ENCODE data around the gene IGF1. TPM values are rescaled to one million over a fixed set of nuclear protein-coding genes. Genes with fewer than 3 reads are reported as not detected.

IGF1 gene
- total RNA-seq, 1 donor from 2014 or later, result under 0.01 TPM

DNA sequence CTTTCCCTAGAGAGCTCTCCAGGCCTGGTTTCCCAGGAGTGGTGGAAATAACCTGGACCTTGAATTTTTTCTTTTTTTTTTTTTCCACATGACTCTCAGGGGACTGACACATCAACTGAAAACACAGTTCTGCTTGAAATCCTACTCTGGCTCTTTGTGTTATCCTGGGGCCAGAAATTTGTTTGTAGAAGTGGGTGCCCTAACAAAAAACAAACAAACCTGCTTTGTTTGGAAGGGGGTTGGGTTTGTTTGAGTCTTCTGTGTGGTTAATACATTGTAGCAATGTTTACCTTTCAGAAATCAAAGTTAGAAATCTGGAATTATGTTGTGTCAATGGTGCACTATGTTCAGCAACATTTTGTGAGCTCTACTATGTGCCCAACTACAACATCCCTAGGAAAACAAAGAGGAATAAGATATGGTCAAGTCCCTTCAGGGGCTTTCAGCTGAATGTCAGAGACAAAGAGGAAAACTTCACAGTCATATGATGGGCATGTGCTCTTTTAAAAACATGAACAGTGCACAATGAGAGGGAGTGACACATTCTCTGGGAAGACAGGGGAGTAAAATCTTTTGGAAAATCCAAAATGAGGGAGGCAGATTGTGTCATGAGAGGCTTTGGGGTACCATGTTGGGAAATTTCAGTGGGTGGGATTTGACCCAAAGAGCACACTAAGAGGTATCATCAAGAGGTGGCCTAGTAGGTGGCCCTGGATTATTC, 1.5 kb upstream of the IGF1 start:
- Histone ChIP-seq H3K4me3 (ENCODE audit: low read depth, low read length) (no peak overlapping the region), H3K27me3 (ENCODE audit: control insufficient read depth, insufficient read depth, low read length) (no peaks in the 10 kb centered on the region), H3K36me3 (ENCODE audit: control insufficient read depth, insufficient read depth, low read length) (no peaks in the 10 kb centered on the region)
- TF ChIP-seq, protein P1, sequence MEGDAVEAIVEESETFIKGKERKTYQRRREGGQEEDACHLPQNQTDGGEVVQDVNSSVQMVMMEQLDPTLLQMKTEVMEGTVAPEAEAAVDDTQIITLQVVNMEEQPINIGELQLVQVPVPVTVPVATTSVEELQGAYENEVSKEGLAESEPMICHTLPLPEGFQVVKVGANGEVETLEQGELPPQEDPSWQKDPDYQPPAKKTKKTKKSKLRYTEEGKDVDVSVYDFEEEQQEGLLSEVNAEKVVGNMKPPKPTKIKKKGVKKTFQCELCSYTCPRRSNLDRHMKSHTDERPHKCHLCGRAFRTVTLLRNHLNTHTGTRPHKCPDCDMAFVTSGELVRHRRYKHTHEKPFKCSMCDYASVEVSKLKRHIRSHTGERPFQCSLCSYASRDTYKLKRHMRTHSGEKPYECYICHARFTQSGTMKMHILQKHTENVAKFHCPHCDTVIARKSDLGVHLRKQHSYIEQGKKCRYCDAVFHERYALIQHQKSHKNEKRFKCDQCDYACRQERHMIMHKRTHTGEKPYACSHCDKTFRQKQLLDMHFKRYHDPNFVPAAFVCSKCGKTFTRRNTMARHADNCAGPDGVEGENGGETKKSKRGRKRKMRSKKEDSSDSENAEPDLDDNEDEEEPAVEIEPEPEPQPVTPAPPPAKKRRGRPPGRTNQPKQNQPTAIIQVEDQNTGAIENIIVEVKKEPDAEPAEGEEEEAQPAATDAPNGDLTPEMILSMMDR (IDR thresholded peaks at IDR 0.05; ENCODE audit: insufficient read depth, low read length, poor library complexity, severe bottlenecking), result no peak
- DNase-seq (ENCODE audit: low read depth), result no peak

DNA sequence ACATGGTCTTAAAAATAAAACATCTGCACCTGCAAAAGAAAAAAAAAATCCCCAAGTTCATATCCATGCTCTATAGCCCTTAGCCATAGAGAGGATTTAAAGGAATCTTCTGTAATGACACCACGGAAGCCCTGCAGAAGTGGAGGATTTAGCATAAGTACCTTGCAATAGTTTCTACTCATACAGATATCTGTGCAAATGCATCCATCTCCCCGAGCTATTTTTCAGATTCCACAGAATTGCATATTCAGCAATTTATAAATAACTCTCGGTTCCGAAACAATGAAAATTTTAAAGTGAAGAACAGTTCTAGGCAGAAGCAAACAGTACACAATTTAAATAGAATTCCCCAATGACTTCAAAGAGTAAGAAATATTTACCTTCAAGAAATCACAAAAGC, 424 bp downstream of the IGF1 start:
- TF ChIP-seq, protein P1 (IDR thresholded peaks at IDR 0.05; ENCODE audit: insufficient read depth, low read length, poor library complexity, severe bottlenecking), result no peak
- DNase-seq (ENCODE audit: low read depth), result no peak
- Histone ChIP-seq H3K36me3 (ENCODE audit: control insufficient read depth, insufficient read depth, low read length) (no peaks in the 10 kb centered on the region), H3K27me3 (ENCODE audit: control insufficient read depth, insufficient read depth, low read length) (no peaks in the 10 kb centered on the region), H3K4me3 (ENCODE audit: low read depth, low read length) (no peak overlapping the region)

DNA sequence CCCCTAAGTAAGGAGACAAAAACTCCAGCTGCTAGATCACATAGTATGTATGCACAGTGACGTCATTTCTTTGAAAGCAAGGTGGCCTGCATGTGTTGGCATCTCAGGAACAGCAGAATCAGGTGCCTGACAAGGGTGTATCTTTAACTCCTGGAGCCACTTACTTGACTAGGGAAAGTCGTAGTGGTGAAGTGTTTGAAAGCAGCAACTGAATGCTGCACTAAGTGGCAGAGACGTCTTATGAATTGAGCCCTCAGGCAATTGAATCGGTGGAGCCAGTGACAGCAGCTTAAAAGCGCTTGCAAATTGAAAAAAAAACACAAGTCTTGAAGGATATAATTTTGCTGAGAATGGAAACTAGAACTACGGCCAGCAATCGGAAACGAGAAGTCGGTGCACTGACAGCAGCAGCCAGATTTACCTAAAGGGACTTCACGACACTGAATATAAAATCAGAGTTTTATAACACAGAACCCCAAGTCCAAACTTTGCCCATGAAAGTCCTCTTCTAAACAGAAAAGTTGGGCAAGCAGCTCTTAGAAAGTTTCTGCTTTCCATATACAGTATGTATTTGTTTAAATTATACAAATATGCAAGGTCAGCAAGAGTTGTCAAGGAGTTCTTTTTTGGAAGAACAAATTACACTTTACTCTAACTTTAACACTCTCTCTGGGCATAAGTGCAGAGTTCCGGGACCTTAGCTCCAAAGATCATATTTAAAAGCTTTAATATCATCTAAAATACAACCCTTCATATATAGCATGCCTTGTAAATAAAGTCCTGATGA, 1.1 kb downstream of the IGF1 start:
- Histone ChIP-seq H3K27me3 (ENCODE audit: control insufficient read depth, insufficient read depth, low read length) (no peaks in the 10 kb centered on the region), H3K4me3 (ENCODE audit: low read depth, low read length) (no peak overlapping the region), H3K36me3 (ENCODE audit: control insufficient read depth, insufficient read depth, low read length) (no peaks in the 10 kb centered on the region)
- no peak for DNase-seq (ENCODE audit: low read depth)
- TF ChIP-seq, protein P1 (IDR thresholded peaks at IDR 0.05; ENCODE audit: insufficient read depth, low read length, poor library complexity, severe bottlenecking), result no peak

DNA sequence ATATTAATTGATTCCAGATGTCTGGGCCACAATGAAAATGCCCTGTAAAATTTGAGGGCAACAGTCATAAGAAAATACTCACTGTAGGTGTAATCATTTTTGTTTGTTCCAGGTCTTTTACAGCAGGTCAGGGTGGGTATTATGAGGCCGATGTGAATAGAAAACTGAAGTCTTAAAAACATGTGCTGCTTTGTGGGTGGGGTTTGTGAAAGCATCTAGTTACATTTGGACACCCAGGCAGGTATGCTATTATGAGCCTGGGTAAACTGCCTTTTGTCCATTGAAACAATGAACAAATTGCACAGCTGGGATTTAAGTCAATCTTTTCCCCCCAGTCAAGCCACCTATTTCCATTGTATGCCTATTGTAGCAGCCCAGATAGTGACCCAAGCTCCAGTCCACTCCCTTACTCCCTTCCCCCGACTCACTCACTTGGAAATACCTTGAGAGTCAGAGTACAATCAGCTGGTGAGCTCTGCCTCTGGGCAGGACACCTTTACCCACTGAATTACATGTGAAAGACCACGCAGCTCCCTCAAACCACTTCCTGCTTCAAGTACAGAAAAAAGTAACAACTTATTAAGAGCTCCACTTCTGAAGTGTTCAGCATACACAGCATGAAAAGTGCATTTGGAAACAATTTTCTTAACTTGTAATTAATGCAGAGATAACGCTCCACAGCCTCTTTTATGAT, 1.8 kb downstream of the IGF1 start:
- TF ChIP-seq, protein P1 (IDR thresholded peaks at IDR 0.05; ENCODE audit: insufficient read depth, low read length, poor library complexity, severe bottlenecking), result no peak
- DNase-seq (ENCODE audit: low read depth), result no peak

DNA sequence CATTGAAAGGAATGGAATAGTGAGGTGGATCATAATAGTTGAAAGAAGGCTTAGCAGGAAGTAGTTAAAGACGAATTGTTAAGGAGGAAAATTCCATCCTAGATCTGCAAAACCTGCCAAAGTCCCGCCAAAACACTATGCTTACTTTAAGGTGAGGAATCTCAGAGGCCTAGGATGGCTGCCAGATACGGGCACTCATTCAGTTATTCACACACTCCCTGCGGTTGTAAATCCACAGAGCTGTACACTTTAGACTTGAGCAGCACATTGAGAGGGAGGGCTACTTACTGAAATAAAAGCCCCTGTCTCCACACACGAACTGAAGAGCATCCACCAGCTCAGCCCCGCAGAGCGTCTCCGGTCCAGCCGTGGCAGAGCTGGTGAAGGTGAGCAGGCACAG, 5.0 kb downstream of the IGF1 start:
- Histone ChIP-seq H3K27me3 (ENCODE audit: control insufficient read depth, insufficient read depth, low read length) (no peaks in the 10 kb centered on the region), H3K4me3 (ENCODE audit: low read depth, low read length) (no peak overlapping the region), H3K36me3 (ENCODE audit: control insufficient read depth, insufficient read depth, low read length) (no peaks in the 10 kb centered on the region)
- TF ChIP-seq, protein P1 (IDR thresholded peaks at IDR 0.05; ENCODE audit: insufficient read depth, low read length, poor library complexity, severe bottlenecking), result no peak
- DNase-seq (ENCODE audit: low read depth), result no peak

More for the DNA sequence above, 1.8 kb downstream of the IGF1 start:
- H3K27me3 ChIP-seq (ENCODE audit: control insufficient read depth, insufficient read depth, low read length), result no peaks in the 10 kb centered on the region
- H3K36me3 ChIP-seq (ENCODE audit: control insufficient read depth, insufficient read depth, low read length), result no peaks in the 10 kb centered on the region
- H3K4me3 ChIP-seq (ENCODE audit: low read depth, low read length), result no peak overlapping the region

Measured in kidney epithelial cell (primary cell).